ENCODE data around the gene KLHL2. TPM values are rescaled to one million over a fixed set of nuclear protein-coding genes. Genes with fewer than 3 reads are reported as not detected.
A peak's percentile ranks its signal among the peaks of the same experiment; 100 is the strongest.
"Not testable (repeated sequence)": the region's sequence is repeated elsewhere in the genome, so short reads cannot be mapped to it uniquely, and the experiment has no call there.

The KLHL2 gene
- total and polyA plus RNA-seq, 2 experiments from 2014 or later = 7.1 to 14.8 TPM

DNA sequence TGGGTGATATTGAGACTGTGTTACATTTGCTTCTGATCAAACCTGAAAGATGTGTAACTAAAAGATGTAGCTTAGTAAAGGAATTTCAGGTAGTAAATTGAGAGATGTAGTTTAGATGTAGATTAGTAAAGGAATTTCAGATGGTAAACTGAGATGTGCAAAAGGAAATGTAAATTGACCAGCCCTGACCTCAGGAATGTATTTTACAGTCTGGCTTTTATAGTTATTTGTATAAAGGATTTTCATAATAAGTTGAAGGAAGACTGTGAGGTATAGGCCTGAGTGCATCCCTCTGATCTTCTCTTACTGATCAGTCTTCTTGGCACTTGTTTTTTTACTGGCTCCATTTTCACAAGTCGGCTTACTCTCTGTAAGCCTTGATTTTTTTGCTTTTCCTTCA lies 3.2 kb downstream of the KLHL2 start:
- H3K4me1 ChIP-seq (ENCODE audit: insufficient read depth) = peaks cover 45% of the 10 kb centered on the region
- H3K27ac Mint-ChIP-seq = no peak overlapping the region
- H3K27me3 ChIP-seq (ENCODE audit: insufficient read depth) = peaks cover 26% of the 10 kb centered on the region
- H3K9me3 Mint-ChIP-seq = no peaks in the 10 kb centered on the region; the same call in 2 of the 3 replicates
- peak overlapping the region; percentile 52 for H3K4me2 ChIP-seq
- no peak overlapping the region for H3K4me3 Mint-ChIP-seq
- no peak overlapping the region for H3K4me3 ChIP-seq
- no peak for ATAC-seq
- no peak overlapping the region for H2AFZ ChIP-seq
- H3K36me3 Mint-ChIP-seq (ENCODE audit: low read depth) = no peaks in the 10 kb centered on the region
- no peaks in the 10 kb centered on the region; the same call in 1 of the 2 replicates for H3F3A ChIP-seq (replicated peaks; ENCODE audit: low read depth)
- H3K36me3 ChIP-seq (ENCODE audit: insufficient read depth) = no peaks in the 10 kb centered on the region
- TF ChIP-seq, protein P1, sequence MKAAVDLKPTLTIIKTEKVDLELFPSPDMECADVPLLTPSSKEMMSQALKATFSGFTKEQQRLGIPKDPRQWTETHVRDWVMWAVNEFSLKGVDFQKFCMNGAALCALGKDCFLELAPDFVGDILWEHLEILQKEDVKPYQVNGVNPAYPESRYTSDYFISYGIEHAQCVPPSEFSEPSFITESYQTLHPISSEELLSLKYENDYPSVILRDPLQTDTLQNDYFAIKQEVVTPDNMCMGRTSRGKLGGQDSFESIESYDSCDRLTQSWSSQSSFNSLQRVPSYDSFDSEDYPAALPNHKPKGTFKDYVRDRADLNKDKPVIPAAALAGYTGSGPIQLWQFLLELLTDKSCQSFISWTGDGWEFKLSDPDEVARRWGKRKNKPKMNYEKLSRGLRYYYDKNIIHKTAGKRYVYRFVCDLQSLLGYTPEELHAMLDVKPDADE (IDR thresholded peaks at IDR 0.05) = no peak
- TF ChIP-seq, protein P2, sequence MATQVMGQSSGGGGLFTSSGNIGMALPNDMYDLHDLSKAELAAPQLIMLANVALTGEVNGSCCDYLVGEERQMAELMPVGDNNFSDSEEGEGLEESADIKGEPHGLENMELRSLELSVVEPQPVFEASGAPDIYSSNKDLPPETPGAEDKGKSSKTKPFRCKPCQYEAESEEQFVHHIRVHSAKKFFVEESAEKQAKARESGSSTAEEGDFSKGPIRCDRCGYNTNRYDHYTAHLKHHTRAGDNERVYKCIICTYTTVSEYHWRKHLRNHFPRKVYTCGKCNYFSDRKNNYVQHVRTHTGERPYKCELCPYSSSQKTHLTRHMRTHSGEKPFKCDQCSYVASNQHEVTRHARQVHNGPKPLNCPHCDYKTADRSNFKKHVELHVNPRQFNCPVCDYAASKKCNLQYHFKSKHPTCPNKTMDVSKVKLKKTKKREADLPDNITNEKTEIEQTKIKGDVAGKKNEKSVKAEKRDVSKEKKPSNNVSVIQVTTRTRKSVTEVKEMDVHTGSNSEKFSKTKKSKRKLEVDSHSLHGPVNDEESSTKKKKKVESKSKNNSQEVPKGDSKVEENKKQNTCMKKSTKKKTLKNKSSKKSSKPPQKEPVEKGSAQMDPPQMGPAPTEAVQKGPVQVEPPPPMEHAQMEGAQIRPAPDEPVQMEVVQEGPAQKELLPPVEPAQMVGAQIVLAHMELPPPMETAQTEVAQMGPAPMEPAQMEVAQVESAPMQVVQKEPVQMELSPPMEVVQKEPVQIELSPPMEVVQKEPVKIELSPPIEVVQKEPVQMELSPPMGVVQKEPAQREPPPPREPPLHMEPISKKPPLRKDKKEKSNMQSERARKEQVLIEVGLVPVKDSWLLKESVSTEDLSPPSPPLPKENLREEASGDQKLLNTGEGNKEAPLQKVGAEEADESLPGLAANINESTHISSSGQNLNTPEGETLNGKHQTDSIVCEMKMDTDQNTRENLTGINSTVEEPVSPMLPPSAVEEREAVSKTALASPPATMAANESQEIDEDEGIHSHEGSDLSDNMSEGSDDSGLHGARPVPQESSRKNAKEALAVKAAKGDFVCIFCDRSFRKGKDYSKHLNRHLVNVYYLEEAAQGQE (IDR thresholded peaks at IDR 0.05; ENCODE audit: unreplicated experiment) = no peak
- no peak for TF ChIP-seq EZH2phosphoT487 (IDR thresholded peaks at IDR 0.05; ENCODE audit: unreplicated experiment)
- TF ChIP-seq NANOG (IDR thresholded peaks at IDR 0.05; ENCODE audit: borderline replicate concordance) = no peak
- TF ChIP-seq STAT1 (IDR thresholded peaks at IDR 0.05; ENCODE audit: unreplicated experiment) = no peak
- no peaks in the 10 kb centered on the region; the same call in 1 of the 2 replicates for H4K20me1 ChIP-seq (replicated peaks; ENCODE audit: insufficient read depth)
- H3K4me1 Mint-ChIP-seq = peaks cover 57% of the 10 kb centered on the region
- H3K27ac ChIP-seq (ENCODE audit: low read depth) = 0 out of 2 replicates have a peak overlapping the region, but pooled peaks have one; percentile 39
- no peak for DNase-seq (ENCODE audit: low spot score)
- peaks cover 16% of the 10 kb centered on the region for H3K27me3 Mint-ChIP-seq (ENCODE audit: insufficient read depth, low read depth, poor library complexity)
- no peaks in the 10 kb centered on the region for H3K9me2 ChIP-seq (ENCODE audit: insufficient read depth)
- peaks cover 57% of the 10 kb centered on the region for H3K79me2 ChIP-seq (replicated peaks; ENCODE audit: insufficient read depth)

DNA sequence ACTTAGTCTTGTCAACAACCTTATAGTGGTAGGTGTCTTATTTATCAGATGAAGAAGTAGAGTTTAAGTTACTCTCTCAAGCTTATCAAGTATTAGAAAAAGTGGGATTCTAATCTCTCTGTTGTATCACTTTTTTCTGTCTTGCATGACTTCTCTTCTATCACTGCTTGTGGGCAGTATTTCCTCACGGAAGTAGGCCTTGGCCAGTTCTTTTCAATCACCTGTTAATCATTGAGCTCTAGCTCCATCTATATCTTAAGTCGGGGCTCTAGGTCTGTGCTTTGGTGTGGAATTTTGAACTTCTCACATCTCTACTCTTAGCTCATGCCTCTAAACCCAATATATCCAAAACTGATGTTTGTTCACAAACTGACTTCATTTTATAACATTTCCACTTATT lies 5.3 kb downstream of the KLHL2 start:
- not testable (repeated sequence) for H4K20me1 ChIP-seq (replicated peaks; ENCODE audit: insufficient read depth); H2AFZ ChIP-seq; H3K36me3 Mint-ChIP-seq (ENCODE audit: low read depth); H3F3A ChIP-seq (replicated peaks; ENCODE audit: low read depth); H3K4me3 ChIP-seq; H3K27ac ChIP-seq (ENCODE audit: low read depth); H3K9me2 ChIP-seq (ENCODE audit: insufficient read depth); ATAC-seq; DNase-seq (ENCODE audit: low spot score); H3K4me3 Mint-ChIP-seq; H3K4me2 ChIP-seq; H3K9me3 Mint-ChIP-seq; H3K27me3 Mint-ChIP-seq (ENCODE audit: insufficient read depth, low read depth, poor library complexity); H3K36me3 ChIP-seq (ENCODE audit: insufficient read depth); H3K27ac Mint-ChIP-seq
- peaks cover 14% of the 10 kb centered on the region for H3K27me3 ChIP-seq (ENCODE audit: insufficient read depth)
- H3K4me1 Mint-ChIP-seq = peaks cover 50% of the 10 kb centered on the region
- peaks cover 64% of the 10 kb centered on the region for H3K79me2 ChIP-seq (replicated peaks; ENCODE audit: insufficient read depth)
- peaks cover 35% of the 10 kb centered on the region for H3K4me1 ChIP-seq (ENCODE audit: insufficient read depth)

DNA sequence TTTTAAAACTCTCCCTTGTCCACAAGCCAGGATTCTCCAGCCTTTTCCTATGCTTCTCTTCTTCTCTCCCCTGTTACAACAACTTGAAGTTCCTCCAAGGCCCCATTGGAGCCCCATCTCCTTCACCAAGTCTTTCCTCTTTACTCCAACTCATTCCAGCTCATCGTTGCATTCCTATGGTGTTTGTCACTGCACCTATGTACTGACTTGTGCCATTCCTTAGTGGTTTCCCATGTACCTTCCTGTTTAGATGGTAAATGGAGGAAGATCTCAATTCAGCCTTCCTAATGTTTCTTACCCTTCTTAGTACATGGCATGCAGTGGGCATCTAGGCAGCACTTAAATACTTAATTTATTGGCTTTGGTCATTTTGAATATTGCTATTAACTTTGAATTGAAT lies 6.0 kb downstream of the KLHL2 start:
- H3K9me3 Mint-ChIP-seq; ATAC-seq; H3K27ac ChIP-seq (ENCODE audit: low read depth); H2AFZ ChIP-seq; H3K27me3 Mint-ChIP-seq (ENCODE audit: insufficient read depth, low read depth, poor library complexity); H3F3A ChIP-seq (replicated peaks; ENCODE audit: low read depth); H3K36me3 Mint-ChIP-seq (ENCODE audit: low read depth); H3K27me3 ChIP-seq (ENCODE audit: insufficient read depth); H3K4me2 ChIP-seq; H3K4me3 Mint-ChIP-seq; H4K20me1 ChIP-seq (replicated peaks; ENCODE audit: insufficient read depth); DNase-seq (ENCODE audit: low spot score); H3K36me3 ChIP-seq (ENCODE audit: insufficient read depth); H3K4me3 ChIP-seq; H3K27ac Mint-ChIP-seq; H3K9me2 ChIP-seq (ENCODE audit: insufficient read depth): not testable (repeated sequence)
- H3K4me1 Mint-ChIP-seq = peaks cover 47% of the 10 kb centered on the region
- H3K79me2 ChIP-seq (replicated peaks; ENCODE audit: insufficient read depth) = peaks cover 60% of the 10 kb centered on the region
- peaks cover 32% of the 10 kb centered on the region for H3K4me1 ChIP-seq (ENCODE audit: insufficient read depth)

DNA sequence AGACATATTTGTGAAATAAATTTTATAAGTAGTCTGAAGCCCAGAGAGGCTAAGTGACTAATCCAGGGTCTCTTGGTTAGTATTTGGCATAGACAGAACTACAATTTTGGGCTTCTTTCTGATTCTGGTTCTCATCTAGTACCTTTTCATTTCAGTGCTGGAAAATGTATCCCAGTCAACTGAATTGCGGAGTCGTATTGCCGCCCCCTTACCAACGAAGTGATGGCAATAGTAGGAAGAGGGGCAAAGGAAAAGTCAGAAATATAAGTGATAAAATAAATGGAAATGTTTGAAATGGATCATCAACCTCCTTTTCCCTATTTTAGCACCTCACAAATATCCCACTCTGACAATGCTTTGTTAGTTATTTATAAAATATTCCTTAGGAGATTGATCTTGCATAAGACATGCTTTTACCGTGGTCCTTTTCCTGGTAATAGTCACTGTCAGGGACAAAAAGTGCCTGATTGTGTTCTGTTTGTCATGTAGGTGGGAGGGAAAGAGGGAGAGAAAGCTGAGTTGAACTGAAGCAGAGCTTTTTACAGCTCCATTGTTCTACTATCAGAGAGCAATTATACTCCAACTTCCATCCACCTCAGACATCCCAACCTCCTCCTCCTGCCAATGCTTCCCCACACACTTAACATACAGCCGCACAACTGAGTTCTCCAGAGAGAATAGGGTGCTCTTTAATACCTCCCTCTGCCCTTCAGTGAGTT lies 6.8 kb downstream of the KLHL2 start:
- H3K27me3 Mint-ChIP-seq (ENCODE audit: insufficient read depth, low read depth, poor library complexity); H3K36me3 ChIP-seq (ENCODE audit: insufficient read depth); H3K4me3 Mint-ChIP-seq; H3K9me3 Mint-ChIP-seq; H3K4me3 ChIP-seq; H3K9me2 ChIP-seq (ENCODE audit: insufficient read depth); H4K20me1 ChIP-seq (replicated peaks; ENCODE audit: insufficient read depth); H3K36me3 Mint-ChIP-seq (ENCODE audit: low read depth); H2AFZ ChIP-seq; H3K27ac Mint-ChIP-seq; H3K27me3 ChIP-seq (ENCODE audit: insufficient read depth); DNase-seq (ENCODE audit: low spot score); H3F3A ChIP-seq (replicated peaks; ENCODE audit: low read depth): not testable (repeated sequence)
- Histone ChIP-seq H3K79me2 (replicated peaks; ENCODE audit: insufficient read depth) (peaks cover 55% of the 10 kb centered on the region), H3K4me1 (ENCODE audit: insufficient read depth) (peaks cover 25% of the 10 kb centered on the region), H3K4me2 (0 out of 2 replicates have a peak overlapping the region, but pooled peaks have one; percentile 46), H3K27ac (ENCODE audit: low read depth) (0 out of 2 replicates have a peak overlapping the region, but pooled peaks have one; percentile 20)
- peaks cover 41% of the 10 kb centered on the region for H3K4me1 Mint-ChIP-seq
- ATAC-seq = peak; percentile 60

Data from GM23338 (cell line).